H9 (cell line): ENCODE results near the gene TOR1A. TPM values are rescaled to one million over a fixed set of nuclear protein-coding genes. Genes with fewer than 3 reads are reported as not detected.

Experiments
- DNase-seq: peaks from one replicate; pipeline ENCODE4 v3.0.0-alpha.2; 2017
- H2AFZ ChIP-seq: one replicate; pipeline ENCODE4 v1.6.1; 2013; ENCODE audit warnings: mild to moderate bottlenecking, low read length, control low read depth, moderate library complexity
- H2AK5ac ChIP-seq: 2 replicates; pipeline ENCODE4 v1.6.1; 2013; ENCODE audit warnings: low read length, control low read depth, mixed read lengths; ENCODE audit not compliant: insufficient read length
- H2BK120ac ChIP-seq: one replicate; pipeline ENCODE4 v1.6.1; 2013; ENCODE audit warnings: low read depth, mild to moderate bottlenecking, low read length, control low read depth, inconsistent platforms; ENCODE audit not compliant: poor library complexity, severe bottlenecking
- H2BK12ac ChIP-seq: 2 replicates; pipeline ENCODE4 v1.6.1; 2013; ENCODE audit warnings: low read length, control low read depth, mixed read lengths, low read depth; ENCODE audit not compliant: insufficient read length
- H2BK15ac ChIP-seq: 2 replicates; pipeline ENCODE4 v1.6.1; 2013; ENCODE audit warnings: low read depth, low read length, control low read depth
- H2BK20ac ChIP-seq: one replicate; pipeline ENCODE4 v1.6.1; 2013; ENCODE audit warnings: low read depth, mild to moderate bottlenecking, low read length, control low read depth, inconsistent platforms; ENCODE audit not compliant: poor library complexity, severe bottlenecking
- H2BK5ac ChIP-seq: 2 replicates; pipeline ENCODE4 v1.6.1; 2013; ENCODE audit warnings: low read length, control low read depth, mixed read lengths; ENCODE audit not compliant: insufficient read length
- H3K14ac ChIP-seq: 2 replicates; pipeline ENCODE4 v1.6.1; 2013; ENCODE audit warnings: low read length, control low read depth; ENCODE audit not compliant: insufficient read depth
- H3K18ac ChIP-seq: 2 replicates; pipeline ENCODE4 v1.6.1; 2013; ENCODE audit warnings: low read depth, mild to moderate bottlenecking, mixed read lengths, low read length, control low read depth; ENCODE audit not compliant: insufficient read length
- H3K23ac ChIP-seq: 2 replicates; pipeline ENCODE4 v1.6.1; 2013; ENCODE audit warnings: low read length, control low read depth, mixed read lengths, low read depth; ENCODE audit not compliant: insufficient read length
- H3K23me2 ChIP-seq: 2 replicates; pipeline ENCODE4 v1.6.1; 2013; ENCODE audit warnings: low read depth, mild to moderate bottlenecking, mixed read lengths, low read length, control low read depth; ENCODE audit not compliant: insufficient read length, poor library complexity, severe bottlenecking
- H3K27ac ChIP-seq: 2 replicates; pipeline ENCODE4 v1.5.1; 2013; ENCODE audit warnings: low read length, control low read depth, mixed read lengths, low read depth; ENCODE audit not compliant: insufficient read length
- H3K27me3 ChIP-seq: 2 replicates; pipeline ENCODE4 v1.6.1; 2013; ENCODE audit warnings: low read length, control low read depth, inconsistent platforms; ENCODE audit not compliant: insufficient read depth
- H3K4ac ChIP-seq: 2 replicates; pipeline ENCODE4 v1.6.1; 2013; ENCODE audit warnings: low read depth, mild to moderate bottlenecking, control low read depth, inconsistent platforms, low read length, moderate library complexity
- H3K4me1 ChIP-seq: 2 replicates; pipeline ENCODE4 v1.6.1; 2013; ENCODE audit warnings: low read length, control low read depth, inconsistent platforms; ENCODE audit not compliant: insufficient read depth
- H3K4me2 ChIP-seq: 2 replicates; pipeline ENCODE4 v1.6.1; 2013; ENCODE audit warnings: low read length, control low read depth, mixed read lengths; ENCODE audit not compliant: insufficient read length, insufficient read depth
- H3K56ac ChIP-seq: 2 replicates; pipeline ENCODE4 v1.6.1; 2013; ENCODE audit warnings: low read depth, mild to moderate bottlenecking, mixed read lengths, low read length, control low read depth; ENCODE audit not compliant: insufficient read length
- H3K79me1 ChIP-seq: 2 replicates; pipeline ENCODE4 v1.6.1; 2013; ENCODE audit warnings: low read depth, mild to moderate bottlenecking, moderate library complexity, low read length, control low read depth, inconsistent platforms; ENCODE audit not compliant: insufficient read depth, poor library complexity, severe bottlenecking
- H3K79me2 ChIP-seq: 2 replicates; pipeline ENCODE4 v1.6.1; 2013; ENCODE audit warnings: low read length, control low read depth, inconsistent platforms; ENCODE audit not compliant: insufficient read depth
- H3K9ac ChIP-seq: 2 replicates; pipeline ENCODE4 v1.6.1; 2013; ENCODE audit warnings: low read length, control low read depth, mixed read lengths; ENCODE audit not compliant: insufficient read length; ENCODE audit errors: extremely low read depth
- H3K9me3 ChIP-seq: one replicate; pipeline ENCODE4 v1.6.1; 2013; ENCODE audit warnings: low read depth, low read length, inconsistent platforms; ENCODE audit not compliant: control insufficient read depth
- H3T11ph ChIP-seq: one replicate; pipeline ENCODE4 v1.6.1; 2013; ENCODE audit warnings: mild to moderate bottlenecking, low read length, control low read depth, inconsistent platforms
- H4K20me1 ChIP-seq: one replicate; pipeline ENCODE4 v1.6.1; 2013; ENCODE audit not compliant: control insufficient read depth, insufficient read length, insufficient read depth
- H4K5ac ChIP-seq: 2 replicates; pipeline ENCODE4 v1.6.1; 2013; ENCODE audit warnings: low read depth, mild to moderate bottlenecking, mixed read lengths, low read length, control low read depth; ENCODE audit not compliant: insufficient read length
- H4K8ac ChIP-seq: replicated peaks from 2 replicates; pipeline ENCODE4 v1.6.1; 2013; ENCODE audit warnings: low read length, control low read depth, mixed read lengths, low read depth; ENCODE audit not compliant: insufficient read length
- H4K91ac ChIP-seq: 2 replicates; pipeline ENCODE4 v1.6.1; 2013; ENCODE audit warnings: low read depth, mild to moderate bottlenecking, moderate library complexity, mixed read lengths, low read length, control low read depth; ENCODE audit not compliant: insufficient read length
- H3K27ac Mint-ChIP-seq, 3 experiments: 2 replicates in 2 of 3; 3 replicates in 1 of 3; pipeline ENCODE4 v1.8.0; 2020 to 2021; ENCODE audit warnings: mixed read lengths in 3 of 3, mild to moderate bottlenecking in 1 of 3, moderate library complexity in 1 of 3
- H3K27me3 Mint-ChIP-seq: 2 replicates; pipeline ENCODE4 v1.8.0; 2021; ENCODE audit warnings: low read depth, mild to moderate bottlenecking, moderate library complexity, mixed read lengths
- H3K36me3 Mint-ChIP-seq, 3 experiments: 2 replicates in 2 of 3; 3 replicates in 1 of 3; pipeline ENCODE4 v1.8.0; 2020 to 2021; ENCODE audit warnings: low read depth in 3 of 3, mixed read lengths in 3 of 3; ENCODE audit not compliant: insufficient read depth in 1 of 3
- H3K4me1 Mint-ChIP-seq, 2 experiments: 2 replicates each; pipeline ENCODE4 v1.8.0; 2020; ENCODE audit warnings: mixed read lengths in 2 of 2
- H3K4me3 Mint-ChIP-seq, 2 experiments: 2 replicates in 1 of 2; 3 replicates in 1 of 2; pipeline ENCODE4 v1.8.0; 2020 to 2021; ENCODE audit warnings: mild to moderate bottlenecking in 2 of 2, mixed read lengths in 2 of 2, moderate library complexity in 1 of 2
- H3K9me3 Mint-ChIP-seq, 2 experiments: 2 replicates in 1 of 2; 3 replicates in 1 of 2; pipeline ENCODE4 v1.8.0; 2020; ENCODE audit warnings: mild to moderate bottlenecking in 2 of 2, mixed read lengths in 2 of 2, moderate library complexity in 1 of 2
- WGBS: extraction: QIAGEN DNeasy Blood & Tissue Kit; methylation state at CpG from one replicate; pipeline ENCODE4 v1.1.7; 2013; ENCODE audit warnings: missing lambda C conversion rate, low lambda C conversion rate, mixed read lengths; ENCODE audit not compliant: insufficient read length; ENCODE audit errors: extremely low coverage; 5-methylcytosine and 5-hydroxymethylcytosine counted together
- total RNA-seq: library from RNA; stranded (reverse); gene quantifications from 2 replicates; pipeline ENCODE4 v1.2.1, GENCODE V29; 2021
- TF ChIP-seq, protein P1 (sequence below): fragments of 200-600 bp; sonication (generic); conservative IDR thresholded peaks from 3 replicates; pipeline ENCODE4 v1.8.0; 2021; ENCODE audit warnings: antibody characterized with exemption, mild to moderate bottlenecking

Gene TOR1A
- total RNA-seq, 1 experiment from 2014 or later, result 60.1 TPM

DNA sequence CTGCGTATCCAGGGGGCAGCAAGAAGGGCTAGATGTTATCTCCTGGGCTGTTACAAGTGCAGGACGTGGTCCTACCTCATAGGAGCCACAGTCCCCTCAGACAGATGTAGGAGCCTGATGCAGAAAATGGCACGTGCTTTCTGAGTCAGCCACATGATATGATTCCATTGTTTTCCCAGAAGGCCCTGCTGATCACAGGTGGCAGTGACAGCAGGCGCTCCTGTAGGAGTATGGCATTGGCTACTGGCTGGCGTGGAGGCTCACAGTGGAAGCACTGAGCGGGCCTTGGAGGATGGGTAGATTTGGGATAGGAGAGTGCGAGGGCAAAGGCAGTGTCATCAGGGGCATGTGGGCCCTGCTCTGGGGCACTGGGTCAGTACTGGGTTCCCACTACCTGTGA, 33.3 kb upstream of the TOR1A start:
- Mint-ChIP-seq H3K27me3 (no peaks in the 10 kb centered on the region), H3K4me1 (no peaks in the 10 kb centered on the region), H3K9me3 (no peaks in the 10 kb centered on the region), H3K36me3 (peaks cover 7 to 50% (median 21%) of the 10 kb centered on the region in 3 experiments; a peak in 6 of 7 replicates), H3K27ac (peak overlapping the region in 1 of 3 experiments; percentile 70; a peak in 1 of 7 replicates), H3K4me3 (no peak overlapping the region)
- WGBS, result no CpG with 5 or more reads among the region's 7 CpGs
- DNase-seq, result no peak
- Histone ChIP-seq H3K4me2 (no peak overlapping the region), H2BK15ac (no peak overlapping the region), H3T11ph (no peak overlapping the region), H3K79me2 (no peaks in the 10 kb centered on the region), H3K4ac (no peak overlapping the region), H3K27me3 (no peaks in the 10 kb centered on the region), H4K91ac (no peak overlapping the region), H3K18ac (no peak overlapping the region), H3K9ac (no peak overlapping the region), H2BK5ac (no peak overlapping the region), H3K23me2 (no peaks in the 10 kb centered on the region), H2BK120ac (no peak overlapping the region), H3K56ac (no peak overlapping the region), H2AK5ac (no peak overlapping the region), H3K27ac (no peak overlapping the region), H3K9me3 (no peaks in the 10 kb centered on the region), H3K14ac (no peak overlapping the region), H3K23ac (no peak overlapping the region), H2BK20ac (no peak overlapping the region), H4K20me1 (no peaks in the 10 kb centered on the region), H3K79me1 (no peaks in the 10 kb centered on the region), H4K5ac (no peak overlapping the region), H2AFZ (no peak overlapping the region), H3K4me1 (no peaks in the 10 kb centered on the region), H4K8ac (no peak overlapping the region), H2BK12ac (no peak overlapping the region)
- TF ChIP-seq, protein P1, sequence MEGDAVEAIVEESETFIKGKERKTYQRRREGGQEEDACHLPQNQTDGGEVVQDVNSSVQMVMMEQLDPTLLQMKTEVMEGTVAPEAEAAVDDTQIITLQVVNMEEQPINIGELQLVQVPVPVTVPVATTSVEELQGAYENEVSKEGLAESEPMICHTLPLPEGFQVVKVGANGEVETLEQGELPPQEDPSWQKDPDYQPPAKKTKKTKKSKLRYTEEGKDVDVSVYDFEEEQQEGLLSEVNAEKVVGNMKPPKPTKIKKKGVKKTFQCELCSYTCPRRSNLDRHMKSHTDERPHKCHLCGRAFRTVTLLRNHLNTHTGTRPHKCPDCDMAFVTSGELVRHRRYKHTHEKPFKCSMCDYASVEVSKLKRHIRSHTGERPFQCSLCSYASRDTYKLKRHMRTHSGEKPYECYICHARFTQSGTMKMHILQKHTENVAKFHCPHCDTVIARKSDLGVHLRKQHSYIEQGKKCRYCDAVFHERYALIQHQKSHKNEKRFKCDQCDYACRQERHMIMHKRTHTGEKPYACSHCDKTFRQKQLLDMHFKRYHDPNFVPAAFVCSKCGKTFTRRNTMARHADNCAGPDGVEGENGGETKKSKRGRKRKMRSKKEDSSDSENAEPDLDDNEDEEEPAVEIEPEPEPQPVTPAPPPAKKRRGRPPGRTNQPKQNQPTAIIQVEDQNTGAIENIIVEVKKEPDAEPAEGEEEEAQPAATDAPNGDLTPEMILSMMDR, result no peak
